ENCODE results near the gene TSC2.

TSC2 gene

GRCh38 chr16:2043667-2044451 lies 3.9 kb upstream of the TSC2 start:
- no peak for DNase-seq (ENCODE audit: low read depth)

DNA sequence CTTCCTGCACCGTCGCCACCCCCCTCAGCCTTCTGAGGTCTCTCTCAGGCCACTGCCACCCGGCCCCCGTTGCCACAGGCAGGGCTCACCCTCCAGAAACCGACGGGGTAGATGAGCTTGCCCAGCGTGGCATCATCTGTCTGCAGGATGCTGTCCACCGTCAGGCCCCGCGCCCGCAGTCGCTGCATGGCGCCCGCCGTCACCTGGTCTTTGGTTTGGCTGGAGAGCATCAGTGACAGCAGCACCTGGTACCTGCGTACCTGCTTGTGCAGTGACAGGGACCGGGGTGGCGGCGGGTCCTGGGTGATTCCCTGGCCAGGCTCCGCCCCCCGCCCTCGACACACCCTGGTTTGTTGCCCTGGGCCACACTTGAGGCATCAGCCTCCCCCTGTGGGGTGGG lies 3.2 kb upstream of the TSC2 start:
- DNase-seq (ENCODE audit: low read depth) = no peak

DNA sequence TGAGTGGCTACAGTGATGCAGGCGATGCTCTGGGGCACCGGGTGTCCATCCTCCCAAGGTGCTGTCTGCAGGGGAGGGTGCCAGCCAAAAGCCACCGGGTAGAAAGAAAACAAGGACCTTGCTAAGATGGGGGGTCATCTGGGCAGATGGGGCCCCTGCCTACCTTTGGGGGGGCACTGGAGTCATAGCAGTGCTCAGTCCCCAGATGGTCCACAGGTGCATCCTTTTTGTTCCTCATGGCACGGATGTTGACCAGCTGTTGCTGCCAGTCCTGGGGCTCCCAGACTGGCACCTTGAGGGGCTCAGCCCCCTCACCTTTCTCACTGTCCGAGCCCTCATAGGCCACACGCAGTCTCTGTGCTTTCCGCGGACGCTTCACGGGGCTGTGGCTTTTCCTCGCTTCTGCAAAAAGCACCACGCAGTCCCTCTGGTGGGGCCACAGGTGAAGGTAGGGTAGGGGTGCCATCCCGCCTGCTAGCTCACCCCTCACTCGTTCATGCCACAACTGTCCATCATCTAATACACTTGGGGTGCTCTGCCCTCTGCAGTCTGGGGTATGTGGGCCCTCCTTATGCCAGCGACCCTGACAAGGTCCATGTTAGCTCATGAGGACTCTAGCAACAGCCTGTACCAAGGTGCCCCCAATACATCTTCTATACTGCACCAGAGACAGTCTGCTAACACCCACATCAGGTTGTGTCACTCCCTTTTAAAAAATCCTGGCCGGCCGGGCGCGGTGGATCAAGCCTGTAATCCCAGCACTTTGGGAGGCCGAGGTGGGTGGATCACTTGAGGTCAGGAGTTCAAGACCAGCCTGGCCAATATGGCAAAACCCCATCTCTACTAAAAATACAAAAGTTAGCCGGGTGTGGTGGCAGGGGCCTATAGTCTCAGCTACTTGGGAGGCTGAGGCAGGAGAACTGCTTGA lies 1.6 kb upstream of the TSC2 start:
- DNase-seq (ENCODE audit: low read depth) = no peak

- no peak for DNase-seq (ENCODE audit: low read depth)
These were observed 874 bp upstream of the TSC2 start for GRCh38 chr16:2046893-2047329.

DNA sequence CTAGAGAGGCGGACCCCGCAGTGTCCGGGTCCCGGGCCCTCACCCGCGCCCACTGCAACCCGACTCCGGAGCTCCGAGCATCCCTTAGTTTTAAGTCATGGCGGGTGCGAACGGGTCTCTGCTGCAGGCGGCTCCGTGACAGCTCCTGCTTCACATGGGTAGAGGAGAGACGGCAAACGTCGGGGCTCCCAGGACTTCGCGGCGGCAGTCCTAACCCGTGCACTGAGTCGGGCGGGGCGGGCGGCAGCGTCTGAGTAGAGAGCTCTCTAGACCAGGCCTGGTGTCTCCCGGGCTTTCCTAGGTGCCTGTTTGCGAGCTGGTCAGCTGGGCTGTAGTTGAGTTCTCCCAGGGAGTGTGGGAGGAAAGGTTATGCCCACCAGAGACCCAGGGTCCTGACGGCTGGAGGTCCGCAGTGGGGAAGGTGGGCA lies 345 bp downstream of the TSC2 start:
- no peak for DNase-seq (ENCODE audit: low read depth)

- DNase-seq (ENCODE audit: low read depth) = no peak
These were observed 5.4 kb downstream of the TSC2 start for GRCh38 chr16:2053211-2053610.

- no peak for DNase-seq (ENCODE audit: low read depth)
These were observed 6.1 kb downstream of the TSC2 start for GRCh38 chr16:2053897-2054296.

DNA sequence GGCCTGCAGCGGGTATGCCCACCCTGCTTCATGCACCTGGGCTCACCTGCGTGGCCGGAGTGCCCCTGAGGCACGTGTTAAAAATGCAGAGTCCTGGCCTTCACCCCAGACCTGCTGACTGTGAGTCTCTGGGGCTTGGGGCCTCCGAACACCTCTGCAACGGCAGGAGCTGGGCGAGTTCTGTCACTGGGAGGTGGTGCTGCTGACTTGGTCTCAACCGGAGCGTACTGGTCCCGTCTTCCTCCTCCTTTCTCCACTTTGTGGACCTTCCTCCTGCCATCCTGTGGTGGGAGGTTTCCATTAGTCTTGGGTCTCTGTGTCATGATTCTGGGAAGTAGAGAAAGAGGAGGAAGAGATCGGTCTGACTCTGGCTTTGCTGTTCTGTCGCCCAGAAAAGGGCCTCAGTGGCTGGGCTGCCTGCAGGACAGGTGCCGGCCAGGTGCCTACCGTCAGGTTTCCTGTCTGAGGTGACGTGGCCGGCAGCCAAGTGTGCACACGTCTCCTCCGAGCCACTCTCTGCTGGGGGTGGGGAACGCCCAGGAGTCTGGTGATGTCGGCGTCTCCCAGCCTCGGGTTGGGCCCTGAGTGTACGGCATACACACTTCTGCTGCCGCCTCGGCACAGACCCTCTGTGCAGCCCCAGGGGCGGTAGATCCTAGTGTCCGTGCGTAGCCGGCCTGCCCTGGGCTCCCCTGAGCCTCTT lies 6.9 kb downstream of the TSC2 start:
- no peak for DNase-seq (ENCODE audit: low read depth)

DNA sequence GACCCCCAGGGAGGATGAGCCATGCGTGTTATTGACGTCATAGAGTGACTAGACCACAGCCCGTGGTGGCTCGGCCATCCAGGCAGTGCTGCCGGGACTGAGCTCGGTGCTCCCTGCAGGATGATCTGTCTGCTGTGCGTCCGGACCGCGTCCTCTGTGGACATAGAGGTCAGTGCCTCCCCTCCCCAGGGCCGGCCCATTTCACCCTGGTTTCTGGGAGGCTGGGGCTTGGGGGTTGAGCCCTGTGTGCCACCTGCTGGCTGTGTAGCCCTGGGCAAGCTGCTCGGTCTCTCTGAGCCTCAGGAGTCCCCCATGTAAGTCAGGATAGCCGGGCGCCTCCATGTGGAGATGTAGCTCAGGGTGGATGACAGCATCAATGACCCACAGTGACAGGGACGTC lies 8.3 kb downstream of the TSC2 start:
- DNase-seq (ENCODE audit: low read depth) = peak; percentile 35

DNA sequence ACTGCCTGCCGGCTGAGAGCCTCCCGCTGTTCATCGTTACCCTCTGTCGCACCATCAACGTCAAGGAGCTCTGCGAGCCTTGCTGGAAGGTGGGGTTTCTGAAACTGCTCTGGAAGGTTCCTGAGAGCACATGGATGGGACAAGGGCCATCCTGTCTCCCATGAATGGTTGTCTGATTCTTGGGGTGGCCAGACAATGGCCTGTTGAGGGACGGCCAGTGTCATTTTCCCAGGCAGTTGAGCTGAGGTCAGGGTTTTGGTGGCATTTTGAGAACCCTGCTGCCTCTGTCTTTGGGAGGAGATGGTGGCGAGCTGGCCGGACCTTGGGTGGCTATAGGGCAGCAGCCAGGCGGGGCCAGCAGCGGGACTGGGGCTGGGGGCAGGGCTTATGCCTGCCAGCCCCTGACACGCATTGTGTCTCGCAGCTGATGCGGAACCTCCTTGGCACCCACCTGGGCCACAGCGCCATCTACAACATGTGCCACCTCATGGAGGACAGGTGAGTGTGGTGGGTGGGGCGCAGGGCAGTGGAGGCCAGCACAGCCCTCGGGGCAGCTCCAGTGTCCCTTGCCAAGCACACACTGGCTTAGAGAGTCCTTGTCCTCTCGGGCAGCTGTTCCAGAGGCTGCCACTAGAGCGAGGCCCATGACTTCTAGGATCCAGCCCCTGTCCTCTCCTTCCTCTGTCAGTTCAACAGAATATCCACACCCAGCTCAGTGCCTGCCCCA lies 9.1 kb downstream of the TSC2 start:
- DNase-seq (ENCODE audit: low read depth) = peak; percentile 15

DNA sequence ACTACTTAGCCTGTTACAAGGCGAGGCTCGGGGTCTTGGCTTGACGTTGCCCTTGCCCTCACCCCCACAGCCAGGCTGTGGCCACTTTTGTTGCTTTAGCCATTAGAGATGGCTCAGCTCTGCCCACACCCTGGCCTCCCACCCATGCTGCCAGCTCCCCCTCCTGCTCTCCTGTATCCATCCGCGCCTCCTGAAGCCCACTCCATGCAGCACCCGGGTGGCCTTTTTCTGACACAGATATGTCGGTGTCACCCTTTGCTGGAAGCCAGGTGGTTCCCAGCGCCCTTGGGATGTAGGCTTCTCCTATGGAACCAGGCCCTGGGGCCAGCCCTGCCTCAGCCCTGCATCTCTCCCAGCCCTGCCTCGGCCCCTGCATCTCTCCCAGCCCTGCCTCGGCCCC lies 9.7 kb downstream of the TSC2 start:
- no peak for DNase-seq (ENCODE audit: low read depth)

- no peak for DNase-seq (ENCODE audit: low read depth)
These were observed 10.6 kb downstream of the TSC2 start for GRCh38 chr16:2058420-2058819.

- no peak for DNase-seq (ENCODE audit: low read depth)
These were observed 11.1 kb downstream of the TSC2 start for GRCh38 chr16:2058872-2059271.

- DNase-seq (ENCODE audit: low read depth) = no peak
These were observed 12.6 kb downstream of the TSC2 start for GRCh38 chr16:2060346-2060745.

DNA sequence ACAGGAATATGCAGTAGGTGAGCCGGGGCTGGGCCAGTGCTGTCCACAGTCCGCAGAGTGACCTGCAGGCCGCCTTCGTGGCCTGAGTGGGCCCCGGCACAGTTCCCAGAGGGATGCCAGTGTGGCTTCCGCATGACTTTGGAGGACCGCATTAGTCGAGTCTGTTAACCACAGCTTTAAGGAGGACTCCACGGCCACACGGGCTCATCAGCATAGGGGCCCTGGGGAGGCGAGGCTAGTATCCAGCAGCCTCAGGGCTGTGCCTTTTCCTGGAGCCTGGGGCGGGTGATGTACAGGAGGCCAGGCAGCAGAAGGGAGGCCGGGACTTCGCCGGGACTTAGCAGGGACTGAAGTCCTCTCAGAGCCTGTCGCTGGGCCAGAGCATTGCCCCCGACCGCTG lies 13.2 kb downstream of the TSC2 start:
- no peak for DNase-seq (ENCODE audit: low read depth)

GRCh38 chr16:2061526-2061925 lies 13.7 kb downstream of the TSC2 start:
- no peak for DNase-seq (ENCODE audit: low read depth)

GRCh38 chr16:2062801-2063200 lies 15.0 kb downstream of the TSC2 start:
- DNase-seq (ENCODE audit: low read depth) = no peak

DNA sequence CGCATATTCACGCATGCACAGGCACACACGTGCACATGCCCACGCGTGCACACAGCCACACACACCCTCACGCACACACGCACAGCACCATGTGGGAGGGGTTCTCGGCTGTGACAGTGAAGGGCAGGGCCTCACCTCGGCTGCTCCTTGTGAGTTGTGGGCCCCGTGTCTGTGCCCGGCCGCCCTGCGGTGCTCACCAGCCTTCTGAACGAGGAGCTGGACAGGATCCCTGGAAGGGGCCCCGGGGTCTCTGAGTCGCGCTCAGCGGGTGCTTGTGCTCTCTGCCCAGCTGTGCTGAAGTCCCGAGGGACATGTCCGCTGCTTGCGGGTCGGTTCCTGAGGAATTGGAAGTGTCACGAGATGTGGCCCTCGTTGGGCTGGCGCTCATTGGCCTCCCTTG lies 16.1 kb downstream of the TSC2 start:
- no peak for DNase-seq (ENCODE audit: low read depth)

DNA sequence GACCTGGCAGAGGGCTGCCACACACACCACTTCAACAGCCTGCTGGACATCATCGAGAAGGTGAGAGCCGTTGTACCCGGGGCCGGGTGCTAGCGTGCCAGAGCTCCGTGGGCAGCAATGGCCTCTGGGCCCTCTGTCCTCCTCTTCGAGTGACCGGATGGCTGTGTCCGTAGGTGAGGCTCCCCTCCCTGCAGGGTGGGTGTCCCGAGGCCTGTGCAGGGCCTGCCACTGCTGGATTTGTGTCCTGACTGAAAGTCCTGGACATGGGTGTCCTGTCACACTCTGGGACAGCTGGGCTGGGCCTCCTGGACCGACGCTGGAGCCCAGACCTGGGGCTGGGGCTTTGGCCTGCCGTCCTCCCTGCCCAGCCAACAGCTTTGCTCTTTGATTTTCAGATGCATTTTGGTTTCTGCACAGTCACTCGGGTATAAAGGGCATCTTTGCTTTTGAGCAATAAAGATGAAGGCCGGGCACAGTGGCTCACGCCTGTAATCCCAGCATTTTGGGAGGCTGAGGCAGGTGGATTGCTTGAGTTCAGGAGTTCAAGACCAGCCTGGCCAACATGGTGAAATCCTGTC lies 16.7 kb downstream of the TSC2 start:
- no peak for DNase-seq (ENCODE audit: low read depth)

DNA sequence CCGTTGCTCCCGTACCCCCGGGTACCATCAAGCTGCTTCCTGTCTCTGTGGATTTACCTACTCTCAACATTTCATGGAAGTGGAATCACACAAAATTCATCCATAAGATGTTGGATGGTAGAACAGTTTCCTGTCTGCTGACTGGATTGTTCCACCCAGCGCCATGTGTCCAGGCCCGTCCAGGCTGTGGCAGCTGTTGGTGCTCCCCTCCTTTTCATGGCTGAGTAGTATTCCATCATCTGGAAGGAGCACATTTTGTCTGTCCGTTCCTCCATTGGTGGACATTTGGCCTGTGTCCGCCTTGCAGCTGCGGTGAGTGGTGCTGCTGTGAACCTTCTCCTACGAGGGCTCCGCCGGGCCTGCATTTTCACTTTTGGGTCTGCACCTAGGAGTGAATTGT lies 18.4 kb downstream of the TSC2 start:
- no peak for DNase-seq (ENCODE audit: low read depth)

All from EH (cell line).